HepG2 (cell line): ENCODE results near the gene GABRR3. TPM values are rescaled to one million over a fixed set of nuclear protein-coding genes. Genes with fewer than 3 reads are reported as not detected.

Experiments
- ATAC-seq: fragments of 200-7000 bp; cut with Tn5 transposase; 3 replicates; pipeline ENCODE4 v1.9.1; 2020; ENCODE audit warnings: mild to moderate bottlenecking, moderate library complexity
- BruUV-seq: library from RNA; stranded (reverse); fragments of 400-500 nt; replicated peaks from 2 replicates; lab custom pipeline; 2021; lab: Mats Ljungman, UMichigan
- CTCF ChIA-PET: fragments of 300-600 bp; formaldehyde crosslinking; extraction: SDS; loops from one replicate; lab custom pipeline; 2021; ENCODE audit warnings: low total read pairs, inconsistent platforms, low intra/inter-chr PET ratio; lab: Yijun Ruan, JAX
- POLR2A ChIA-PET: fragments of 350-600 bp; sonication (Branson Sonifier 250); formaldehyde crosslinking; loops from one replicate; lab custom pipeline; 2020; ENCODE audit warnings: antibody characterized with exemption, inconsistent platforms; lab: Yijun Ruan, JAX
- DNase-seq: peaks from one replicate; pipeline ENCODE4 v3.0.0-alpha.2; 2015; ENCODE audit warnings: low spot score
- FAIRE-seq: peaks from 3 replicates; lab custom pipeline; 2011; peaks lifted over from hg19 to GRCh38; lab: Jason Lieb, UNC
- H2AFZ ChIP-seq: one replicate; pipeline ENCODE4 v1.6.1; 2011; ENCODE audit warnings: low read length, inconsistent platforms
- H3K27ac ChIP-seq: fragments of 300-600 bp; 3 replicates; pipeline ENCODE4 v1.8.0; 2011; ENCODE audit warnings: mixed run types, mild to moderate bottlenecking, mixed read lengths, low read length, inconsistent platforms; ENCODE audit not compliant: insufficient read depth; ENCODE audit errors: extremely low read length
- H3K27me3 ChIP-seq, 2 experiments: fragments of 200-600 bp in 1 of 2; 2 replicates in 1 of 2; 3 replicates in 1 of 2; pipeline versions ENCODE4 v1.6.0 to v1.8.0; 2011; ENCODE audit warnings: low read length in 2 of 2, mild to moderate bottlenecking in 2 of 2, moderate library complexity in 2 of 2, inconsistent platforms in 1 of 2; ENCODE audit not compliant: insufficient read depth in 2 of 2, control insufficient read depth in 1 of 2
- H3K36me3 ChIP-seq, 2 experiments: fragments of 200-600 bp in 1 of 2; replicated peaks in 1 of 2; 2 replicates in 1 of 2; 3 replicates in 1 of 2; pipeline versions ENCODE4 v1.5.1 to v1.8.0; 2011; ENCODE audit warnings: low read length in 2 of 2, inconsistent platforms in 1 of 2; ENCODE audit not compliant: insufficient read depth in 2 of 2, control insufficient read depth in 1 of 2
- H3K4me1 ChIP-seq: 2 replicates; pipeline ENCODE4 v1.5.1; 2012; ENCODE audit warnings: low read length, inconsistent platforms; ENCODE audit not compliant: insufficient read depth
- H3K4me2 ChIP-seq: 2 replicates; pipeline ENCODE4 v1.6.0; 2011; ENCODE audit warnings: low read depth, low read length, inconsistent platforms
- H3K4me3 ChIP-seq, 3 experiments: fragments of 200-600 bp in 1 of 3; sonication (generic), shearing (Covaris generic) in 1 of 3; replicated peaks in 1 of 3; 2 replicates each; pipeline ENCODE4 v1.5.1; 2011 to 2016; ENCODE audit warnings: low read length in 3 of 3, inconsistent platforms in 2 of 3, low read depth in 2 of 3, mild to moderate bottlenecking in 2 of 3, control low read depth in 1 of 3, mixed read lengths in 1 of 3; ENCODE audit not compliant: insufficient read depth in 1 of 3
- H3K79me2 ChIP-seq: one replicate; pipeline ENCODE4 v1.6.1; 2011; ENCODE audit warnings: low read length, inconsistent platforms; ENCODE audit not compliant: insufficient read depth
- H3K9ac ChIP-seq: 2 replicates; pipeline ENCODE4 v1.6.0; 2011; ENCODE audit warnings: mild to moderate bottlenecking, low read depth, low read length, inconsistent platforms; ENCODE audit not compliant: insufficient read depth
- H3K9me3 ChIP-seq: 2 replicates; pipeline ENCODE4 v1.5.1; 2012; ENCODE audit warnings: mild to moderate bottlenecking, low read length
- H4K20me1 ChIP-seq: 2 replicates; pipeline ENCODE4 v1.6.0; 2011; ENCODE audit warnings: inconsistent platforms, mild to moderate bottlenecking, low read length, moderate library complexity; ENCODE audit not compliant: insufficient read depth
- BCL6 ChIP-seq: IDR thresholded peaks from 2 replicates; pipeline ENCODE4 v1.6.1; 2016; ENCODE audit warnings: missing genetic modification reagents, missing compliant biosample characterization
- RARA ChIP-seq: IDR thresholded peaks from 2 replicates; pipeline ENCODE4 v1.6.1; 2016; ENCODE audit warnings: missing genetic modification reagents, missing compliant biosample characterization
- ZNF263 ChIP-seq: sonication (generic); formaldehyde crosslinking; IDR thresholded peaks from 2 replicates; pipeline ENCODE4 v1.4.0; 2020; ENCODE audit warnings: missing genetic modification reagents
- WGBS: methylation state at CpG from one replicate; pipeline ENCODE4 v1.1.6; 2017; ENCODE audit warnings: low lambda C conversion rate; 5-methylcytosine and 5-hydroxymethylcytosine counted together
- in situ Hi-C: cut with HindIII; loops from 2 replicates; pipeline ENCODE4 v1.10.0; 2017; ENCODE audit warnings: low pct_unique_long_range_greater_than_20kb; ENCODE audit not compliant: extremely low pct_ligation_motif_present
- intact Hi-C: fragments of 100-400 bp; cut with micrococcal nuclease; formaldehyde crosslinking; loops from one replicate; pipeline ENCODE4 v1.10.0; 2022; ENCODE audit not compliant: unreplicated experiment
- polyA plus RNA-seq, 8 experiments: library from polyadenylated mRNA; depleted of rRNA in 3 of 8; stranded (reverse) in 7 of 8; unstranded in 1 of 8; fragments of >200 nt; fragmentation: Illumina TruSeq in 4 of 8; extraction: Trizol in 4 of 8; gene quantifications; 2 replicates each; pipeline versions ENCODE4 v1.2.1 to v1.2.3, GENCODE V29; 2011 to 2016; ENCODE audit warnings: low read depth in 4 of 8, missing spikeins in 1 of 8, mixed read lengths in 1 of 8; ENCODE audit not compliant: insufficient read depth in 1 of 8
- total RNA-seq, 5 experiments: library from RNA; depleted of rRNA; stranded (reverse); fragments of >200 nt; fragmentation: Illumina TruSeq; extraction: Trizol; gene quantifications; 2 replicates each; pipeline ENCODE4 v1.2.3, GENCODE V29; 2016; ENCODE audit warnings: low read depth in 1 of 5
- TF ChIP-seq, protein P1 (sequence below), 2 experiments: fragments of 450-650 bp in 1 of 2; sonication (generic) in 1 of 2; formaldehyde crosslinking; IDR thresholded peaks; 2 replicates each; pipeline versions ENCODE4 v1.5.0 to v1.8.0; 2020 to 2022; ENCODE audit warnings: mild to moderate bottlenecking in 1 of 2, missing genetic modification reagents in 1 of 2
- TF ChIP-seq, protein P2 (sequence below): sonication (generic); formaldehyde crosslinking; IDR thresholded peaks from 2 replicates; pipeline ENCODE4 v1.4.0; 2020; ENCODE audit warnings: mild to moderate bottlenecking, missing genetic modification reagents

GABRR3 gene
- total and polyA plus RNA-seq, 2 of the 13 experiments (the other 11 are each of a cell fraction or from before 2014, with no cell fraction given) = 0.42 to 0.83 TPM

GRCh38 chr3:97983933-97984491 lies 51.1 kb downstream of the GABRR3 start (continued):
- TF ChIP-seq, protein P1, sequence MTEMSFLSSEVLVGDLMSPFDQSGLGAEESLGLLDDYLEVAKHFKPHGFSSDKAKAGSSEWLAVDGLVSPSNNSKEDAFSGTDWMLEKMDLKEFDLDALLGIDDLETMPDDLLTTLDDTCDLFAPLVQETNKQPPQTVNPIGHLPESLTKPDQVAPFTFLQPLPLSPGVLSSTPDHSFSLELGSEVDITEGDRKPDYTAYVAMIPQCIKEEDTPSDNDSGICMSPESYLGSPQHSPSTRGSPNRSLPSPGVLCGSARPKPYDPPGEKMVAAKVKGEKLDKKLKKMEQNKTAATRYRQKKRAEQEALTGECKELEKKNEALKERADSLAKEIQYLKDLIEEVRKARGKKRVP (CRISPR knock-in tag; IDR thresholded peaks at IDR 0.05) = no peak
- TF ChIP-seq ZNF263 (CRISPR knock-in tag) = no peak

- DNase-seq = no peak
- H3K4me1 ChIP-seq = peaks cover 28% of the 10 kb centered on the region
- no peak overlapping the region for H3K27ac ChIP-seq
- H3K27me3 ChIP-seq = no peaks in the 10 kb centered on the region
- H3K4me3 ChIP-seq = no peak overlapping the region
- H2AFZ ChIP-seq = no peak overlapping the region
- no TSS peak for BruUV-seq
- WGBS = 57% methylated on average over 3 of the region's 3 CpGs
- in situ Hi-C loops (no loop called here), intact Hi-C loops (no loop called here)
- TF ChIP-seq RARA = peak; percentile 49; the same call in 1 of the 2 replicates
- TF ChIP-seq, protein P2, sequence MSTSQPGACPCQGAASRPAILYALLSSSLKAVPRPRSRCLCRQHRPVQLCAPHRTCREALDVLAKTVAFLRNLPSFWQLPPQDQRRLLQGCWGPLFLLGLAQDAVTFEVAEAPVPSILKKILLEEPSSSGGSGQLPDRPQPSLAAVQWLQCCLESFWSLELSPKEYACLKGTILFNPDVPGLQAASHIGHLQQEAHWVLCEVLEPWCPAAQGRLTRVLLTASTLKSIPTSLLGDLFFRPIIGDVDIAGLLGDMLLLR (CRISPR knock-in tag) = no peak
- peak; percentile 86 for TF ChIP-seq BCL6 (CRISPR knock-in tag)
- no peaks in the 10 kb centered on the region for H4K20me1 ChIP-seq
- no peaks in the 10 kb centered on the region for H3K36me3 ChIP-seq
- ChIA-PET POLR2A (no interaction called here), CTCF (no interaction called here)
- H3K9me3 ChIP-seq = no peaks in the 10 kb centered on the region
- H3K4me2 ChIP-seq = no peak overlapping the region
- no peak overlapping the region for H3K9ac ChIP-seq
- ATAC-seq = no peak
- no peaks in the 10 kb centered on the region for H3K79me2 ChIP-seq
- FAIRE-seq = no peak
Measured at GRCh38 chr3:97981886-97982285, 53.2 kb downstream of the GABRR3 start.
